HEK293 (cell line): ENCODE measurements around the gene KRTAP12-1.

ENCODE experiments used
- CTCF ChIA-PET: fragments of 350-600 bp; formaldehyde crosslinking; extraction: SDS; loops from one replicate; lab custom pipeline; 2021; ENCODE audit warnings: antibody characterized with exemption; lab: Yijun Ruan, JAX
- POLR2A ChIA-PET: fragments of 300-600 bp; formaldehyde crosslinking; extraction: SDS; loops from one replicate; lab custom pipeline; 2020; ENCODE audit warnings: antibody characterized with exemption, inconsistent platforms; lab: Yijun Ruan, JAX
- H3K27ac ChIP-seq: fragments of 200-500 bp; sonication (Bioruptor generic); 2 replicates; pipeline ENCODE4 v1.5.1; 2014; ENCODE audit warnings: low read depth, low read length, control low read depth, inconsistent platforms; ENCODE audit errors: extremely low read depth
- H3K36me3 ChIP-seq, 2 experiments: fragments of 200-500 bp in 1 of 2; sonication (Bioruptor generic) in 1 of 2; 1 replicate in 1 of 2; 2 replicates in 1 of 2; pipeline ENCODE4 v1.5.1; 2014 to 2017; ENCODE audit warnings: inconsistent platforms in 2 of 2, low read length in 2 of 2; ENCODE audit not compliant: control insufficient read depth in 2 of 2, insufficient read depth in 1 of 2
- H3K4me1 ChIP-seq: fragments of 200-500 bp; sonication (Bioruptor generic); 2 replicates; pipeline ENCODE4 v1.5.1; 2014; ENCODE audit warnings: mild to moderate bottlenecking, low read length, inconsistent platforms; ENCODE audit not compliant: control insufficient read depth, insufficient read depth
- H3K4me3 ChIP-seq: 2 replicates; pipeline ENCODE4 v1.5.1; 2011; ENCODE audit warnings: low read depth, mild to moderate bottlenecking, control low read depth, low read length, moderate library complexity
- H3K9me3 ChIP-seq: fragments of 200-500 bp; sonication (Bioruptor generic); 2 replicates; pipeline ENCODE4 v1.5.1; 2014; ENCODE audit warnings: low read depth, low read length, inconsistent platforms; ENCODE audit not compliant: control insufficient read depth, insufficient read depth
- EGR2 ChIP-seq: fragments of 450-650 bp; formaldehyde crosslinking; IDR thresholded peaks from 2 replicates; pipeline ENCODE4 v1.5.1; 2016; ENCODE audit warnings: low read depth, missing biosample characterization, missing genetic modification characterization
- HIC1 ChIP-seq: fragments of 450-650 bp; formaldehyde crosslinking; IDR thresholded peaks from 2 replicates; pipeline ENCODE4 v1.5.1; 2016; ENCODE audit warnings: missing biosample characterization, missing genetic modification characterization
- KLF16 ChIP-seq: fragments of 450-650 bp; formaldehyde crosslinking; IDR thresholded peaks from 2 replicates; pipeline ENCODE4 v1.5.1; 2017; ENCODE audit warnings: missing biosample characterization, missing genetic modification characterization
- REPIN1 ChIP-seq: fragments of 450-650 bp; formaldehyde crosslinking; IDR thresholded peaks from 2 replicates; pipeline ENCODE4 v1.5.1; 2017; ENCODE audit warnings: missing biosample characterization, missing genetic modification characterization, low read depth
- ZFHX2 ChIP-seq: fragments of 450-650 bp; formaldehyde crosslinking; conservative IDR thresholded peaks from 2 replicates; pipeline ENCODE4 v1.5.1; 2016; ENCODE audit warnings: missing biosample characterization, missing genetic modification characterization
- ZNF132 ChIP-seq: fragments of 450-650 bp; formaldehyde crosslinking; IDR thresholded peaks from 2 replicates; pipeline ENCODE4 v1.5.1; 2017; ENCODE audit warnings: missing biosample characterization, missing genetic modification characterization, borderline replicate concordance
- ZNF157 ChIP-seq: fragments of 450-650 bp; formaldehyde crosslinking; IDR thresholded peaks from 2 replicates; pipeline ENCODE4 v1.5.1; 2016; ENCODE audit warnings: missing biosample characterization, missing genetic modification characterization
- ZNF239 ChIP-seq: fragments of 450-650 bp; formaldehyde crosslinking; IDR thresholded peaks from 2 replicates; pipeline ENCODE4 v1.5.1; 2016; ENCODE audit warnings: missing biosample characterization, missing genetic modification characterization
- ZNF549 ChIP-seq: fragments of 450-650 bp; IDR thresholded peaks from 2 replicates; pipeline ENCODE4 v1.5.1; 2018; ENCODE audit warnings: missing biosample characterization, missing genetic modification characterization, mild to moderate bottlenecking, inconsistent platforms, moderate library complexity
- ZNF621 ChIP-seq: fragments of 450-650 bp; formaldehyde crosslinking; IDR thresholded peaks from 2 replicates; pipeline ENCODE4 v1.5.1; 2017; ENCODE audit warnings: missing biosample characterization, missing genetic modification characterization
- ZNF658 ChIP-seq: fragments of 450-650 bp; formaldehyde crosslinking; IDR thresholded peaks from 2 replicates; pipeline ENCODE4; 2016; ENCODE audit warnings: missing biosample characterization, missing genetic modification characterization
- ZSCAN4 ChIP-seq: fragments of 450-650 bp; formaldehyde crosslinking; IDR thresholded peaks from 2 replicates; pipeline ENCODE4 v1.5.1; 2017; ENCODE audit warnings: missing biosample characterization, missing genetic modification characterization
- TF ChIP-seq, protein P1 (sequence below): fragments of 450-650 bp; formaldehyde crosslinking; IDR thresholded peaks from 2 replicates; pipeline ENCODE4 v1.5.1; 2016; ENCODE audit warnings: missing biosample characterization, missing genetic modification characterization, low read depth
- TF ChIP-seq, protein P2 (sequence below): fragments of 450-650 bp; formaldehyde crosslinking; IDR thresholded peaks from 2 replicates; pipeline ENCODE4 v1.5.1; 2017; ENCODE audit warnings: missing biosample characterization, missing genetic modification characterization
- TF ChIP-seq, protein P3 (sequence below): fragments of 450-650 bp; formaldehyde crosslinking; IDR thresholded peaks from 2 replicates; pipeline ENCODE4 v1.5.1; 2016; ENCODE audit warnings: missing biosample characterization, missing genetic modification characterization, borderline replicate concordance

The KRTAP12-1 gene

DNA sequence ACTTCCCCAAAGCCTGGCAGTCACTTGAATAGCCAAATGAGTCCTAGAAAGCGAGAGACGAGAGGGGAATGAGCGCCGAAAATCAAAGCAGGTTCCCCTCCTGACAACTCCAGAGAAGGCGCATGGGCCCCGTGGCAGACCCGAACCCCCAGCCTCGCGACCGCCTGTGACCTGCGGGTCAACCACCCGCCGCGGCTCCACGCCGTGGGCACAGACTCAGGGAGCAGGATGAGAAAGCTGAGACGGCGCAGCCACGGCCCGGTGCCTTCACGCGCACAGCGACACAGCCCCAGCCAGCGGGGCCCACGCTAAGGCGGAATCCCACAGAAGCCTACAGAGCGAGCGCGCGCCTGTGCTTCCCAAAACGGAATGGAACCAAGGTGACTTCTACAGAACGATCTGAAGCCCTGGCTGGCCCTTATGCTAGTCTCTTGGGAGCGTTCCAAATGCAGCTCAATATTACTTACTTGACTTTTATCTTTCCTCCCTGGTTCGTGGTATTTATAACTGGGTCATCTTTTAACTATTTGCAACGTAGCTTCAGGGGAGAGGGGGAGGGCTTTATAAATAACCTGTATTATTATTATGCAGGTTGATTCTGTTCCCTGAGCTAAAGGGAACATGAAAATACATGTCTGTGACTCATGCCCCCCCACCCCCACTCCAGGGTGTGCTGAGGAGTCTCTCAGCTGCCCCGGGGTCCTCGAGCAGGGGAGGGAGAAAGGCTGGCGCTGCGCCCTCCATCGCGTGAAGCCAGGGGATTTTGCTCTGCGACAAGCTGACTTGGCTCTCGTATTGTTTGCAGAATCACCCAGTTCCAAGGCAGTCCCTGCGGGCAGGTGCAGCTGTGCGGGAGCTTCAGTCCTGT, 27.7 kb upstream of the KRTAP12-1 start:
- Histone ChIP-seq H3K4me3 (no peak overlapping the region), H3K4me1 (peaks cover 6% of the 10 kb centered on the region; the same call in 1 of the 2 replicates), H3K27ac (no peak overlapping the region), H3K9me3 (no peaks in the 10 kb centered on the region), H3K36me3 (no peaks in the 10 kb centered on the region)
- TF ChIP-seq ZNF658 (tag by site-specific recombination) (no peak), ZNF621 (tag by site-specific recombination) (no peak), ZNF549 (tag by site-specific recombination) (no peak), HIC1 (tag by site-specific recombination) (no peak), ZFHX2 (tag by site-specific recombination) (no peak), ZNF157 (tag by site-specific recombination) (no peak)
- CTCF ChIA-PET: interaction anchor here (0.6 to 1.2 kb wide), 3 partner anchors 199 to 431 kb away, joined by 3 to 5 read pairs (median 3); no protein-coding TSS in a partner anchor
- POLR2A ChIA-PET: no interaction called here

DNA sequence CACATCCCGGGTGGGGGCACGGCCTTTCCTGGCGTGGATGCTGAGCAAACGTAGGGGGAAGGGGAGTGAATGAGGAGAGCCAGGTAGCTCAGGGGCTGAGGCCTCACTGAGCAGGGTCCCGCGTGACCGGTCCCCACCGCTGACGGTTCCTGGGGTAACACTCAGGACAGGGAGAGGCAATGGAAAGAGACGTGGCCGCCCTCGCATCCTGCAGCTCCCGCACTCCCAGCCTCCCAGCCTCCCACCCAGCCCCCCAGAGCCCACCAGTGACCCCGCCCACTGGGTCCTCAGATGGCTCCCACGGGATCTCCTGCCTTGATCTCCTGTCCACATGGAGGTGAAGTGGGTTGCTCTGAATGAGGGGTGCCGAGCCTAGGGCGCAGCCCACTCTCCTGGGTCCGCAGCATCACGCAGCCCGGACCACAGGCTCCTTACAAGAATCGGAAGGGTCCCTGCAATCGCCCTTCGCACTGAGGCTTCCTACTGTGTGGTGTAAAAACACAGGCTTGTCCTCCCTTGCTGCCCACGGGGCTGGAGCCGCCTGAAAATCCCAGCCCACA, 27.0 kb upstream of the KRTAP12-1 start:
- peaks cover 6% of the 10 kb centered on the region; the same call in 1 of the 2 replicates for H3K4me1 ChIP-seq

GRCh38 chr21:44708213-44708865, 26.4 kb upstream of the KRTAP12-1 start:
- CTCF ChIA-PET: interaction anchor here (0.6 to 0.7 kb wide), 2 partner anchors 10 to 99 kb away, joined by 4 to 5 read pairs; no protein-coding TSS in a partner anchor
- Histone ChIP-seq H3K4me3 (no peak overlapping the region), H3K36me3 (no peaks in the 10 kb centered on the region), H3K4me1 (peaks cover 6% of the 10 kb centered on the region; the same call in 1 of the 2 replicates), H3K9me3 (no peaks in the 10 kb centered on the region), H3K27ac (no peak overlapping the region)
- TF ChIP-seq KLF16 (tag by site-specific recombination): no peak
- TF ChIP-seq, protein P1, sequence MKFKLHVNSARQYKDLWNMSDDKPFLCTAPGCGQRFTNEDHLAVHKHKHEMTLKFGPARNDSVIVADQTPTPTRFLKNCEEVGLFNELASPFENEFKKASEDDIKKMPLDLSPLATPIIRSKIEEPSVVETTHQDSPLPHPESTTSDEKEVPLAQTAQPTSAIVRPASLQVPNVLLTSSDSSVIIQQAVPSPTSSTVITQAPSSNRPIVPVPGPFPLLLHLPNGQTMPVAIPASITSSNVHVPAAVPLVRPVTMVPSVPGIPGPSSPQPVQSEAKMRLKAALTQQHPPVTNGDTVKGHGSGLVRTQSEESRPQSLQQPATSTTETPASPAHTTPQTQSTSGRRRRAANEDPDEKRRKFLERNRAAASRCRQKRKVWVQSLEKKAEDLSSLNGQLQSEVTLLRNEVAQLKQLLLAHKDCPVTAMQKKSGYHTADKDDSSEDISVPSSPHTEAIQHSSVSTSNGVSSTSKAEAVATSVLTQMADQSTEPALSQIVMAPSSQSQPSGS (tag by site-specific recombination): no peak
- TF ChIP-seq, protein P2, sequence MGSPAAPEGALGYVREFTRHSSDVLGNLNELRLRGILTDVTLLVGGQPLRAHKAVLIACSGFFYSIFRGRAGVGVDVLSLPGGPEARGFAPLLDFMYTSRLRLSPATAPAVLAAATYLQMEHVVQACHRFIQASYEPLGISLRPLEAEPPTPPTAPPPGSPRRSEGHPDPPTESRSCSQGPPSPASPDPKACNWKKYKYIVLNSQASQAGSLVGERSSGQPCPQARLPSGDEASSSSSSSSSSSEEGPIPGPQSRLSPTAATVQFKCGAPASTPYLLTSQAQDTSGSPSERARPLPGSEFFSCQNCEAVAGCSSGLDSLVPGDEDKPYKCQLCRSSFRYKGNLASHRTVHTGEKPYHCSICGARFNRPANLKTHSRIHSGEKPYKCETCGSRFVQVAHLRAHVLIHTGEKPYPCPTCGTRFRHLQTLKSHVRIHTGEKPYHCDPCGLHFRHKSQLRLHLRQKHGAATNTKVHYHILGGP (tag by site-specific recombination): no peak
- no peak for TF ChIP-seq REPIN1
- TF ChIP-seq ZNF658 (tag by site-specific recombination): no peak
- TF ChIP-seq, protein P3, sequence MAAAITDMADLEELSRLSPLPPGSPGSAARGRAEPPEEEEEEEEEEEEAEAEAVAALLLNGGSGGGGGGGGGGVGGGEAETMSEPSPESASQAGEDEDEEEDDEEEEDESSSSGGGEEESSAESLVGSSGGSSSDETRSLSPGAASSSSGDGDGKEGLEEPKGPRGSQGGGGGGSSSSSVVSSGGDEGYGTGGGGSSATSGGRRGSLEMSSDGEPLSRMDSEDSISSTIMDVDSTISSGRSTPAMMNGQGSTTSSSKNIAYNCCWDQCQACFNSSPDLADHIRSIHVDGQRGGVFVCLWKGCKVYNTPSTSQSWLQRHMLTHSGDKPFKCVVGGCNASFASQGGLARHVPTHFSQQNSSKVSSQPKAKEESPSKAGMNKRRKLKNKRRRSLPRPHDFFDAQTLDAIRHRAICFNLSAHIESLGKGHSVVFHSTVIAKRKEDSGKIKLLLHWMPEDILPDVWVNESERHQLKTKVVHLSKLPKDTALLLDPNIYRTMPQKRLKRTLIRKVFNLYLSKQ (tag by site-specific recombination): no peak
- TF ChIP-seq ZNF239 (tag by site-specific recombination): no peak
- TF ChIP-seq, all 188 proteins: peak for 0
- POLR2A ChIA-PET: no interaction called here

More for the DNA sequence above, 27.0 kb upstream of the KRTAP12-1 start:
- ChIA-PET POLR2A (no interaction called here), CTCF (interaction anchor here (0.6 to 1.2 kb wide), 3 partner anchors 100 to 428 kb away, joined by 3 to 5 read pairs (median 5); no protein-coding TSS in a partner anchor)
- no peak overlapping the region for H3K27ac ChIP-seq
- no peaks in the 10 kb centered on the region for H3K36me3 ChIP-seq
- TF ChIP-seq ZSCAN4 (tag by site-specific recombination) (no peak), ZNF621 (tag by site-specific recombination) (no peak), ZNF132 (tag by site-specific recombination) (no peak), ZFHX2 (tag by site-specific recombination) (peak; percentile 52), EGR2 (tag by site-specific recombination) (peak; percentile 47; the same call in 1 of the 2 replicates)
- no peaks in the 10 kb centered on the region for H3K9me3 ChIP-seq
- H3K4me3 ChIP-seq: no peak overlapping the region
